ENCODE results near the gene SLC4A5.

DNA sequence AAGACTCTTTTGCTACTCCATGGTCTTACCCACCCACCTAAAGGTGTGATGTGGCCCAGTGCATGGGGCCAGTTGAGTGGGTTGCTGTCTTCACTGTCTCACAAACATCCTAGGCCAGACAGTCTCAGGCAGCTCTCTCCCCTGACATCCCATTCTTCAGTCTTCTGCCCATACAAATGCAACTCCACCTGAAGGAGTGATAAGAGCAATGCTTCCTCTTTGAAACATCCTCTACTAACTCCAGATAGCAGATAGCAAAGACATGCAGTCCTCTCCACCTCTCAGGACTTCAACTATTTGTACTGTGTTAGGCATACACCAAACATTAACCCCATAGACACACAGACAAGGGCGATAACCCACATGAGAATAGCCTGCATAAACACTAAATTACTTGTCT, 73.5 kb downstream of the SLC4A5 start:
- TF ChIP-seq CTCF (conservative IDR thresholded peaks at IDR 0.05) (no peak), EZH2 (IDR thresholded peaks at IDR 0.05; ENCODE audit: low read depth) (no peak)
